Measurements from ENCODE around the gene NAPB. TPM values are rescaled to one million over a fixed set of nuclear protein-coding genes. Genes with fewer than 3 reads are reported as not detected.

NAPB gene
- polyA plus RNA-seq, 1 donor from 2014 or later, result 133 TPM

DNA sequence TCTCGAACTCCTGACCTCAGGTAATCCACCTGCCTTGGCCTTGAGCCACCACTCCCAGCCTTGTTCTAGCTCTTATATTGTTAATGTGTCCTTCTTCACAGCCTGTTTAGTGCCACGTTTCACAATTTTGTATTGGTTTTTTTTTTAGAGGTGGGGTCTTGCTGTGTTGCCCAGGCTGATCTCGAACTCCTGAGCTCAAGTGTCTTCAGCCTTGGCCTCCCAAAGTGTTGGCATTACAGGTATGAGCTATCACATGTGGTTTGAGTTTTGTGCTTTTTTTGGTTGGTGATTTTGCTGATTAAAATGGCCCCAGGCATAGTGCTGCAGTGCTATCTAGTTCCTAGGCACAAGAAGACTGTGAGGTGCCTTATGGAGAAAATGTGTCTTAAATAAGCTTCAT, 12.3 kb upstream of the NAPB start:
- no peaks in the 10 kb centered on the region for H4K20me1 ChIP-seq (ENCODE audit: insufficient read depth)
- no peaks in the 10 kb centered on the region for H3K9me3 ChIP-seq (ENCODE audit: low read length)
- no peak overlapping the region for H3K27ac ChIP-seq (ENCODE audit: low read length)
- no peaks in the 10 kb centered on the region for H3K27me3 ChIP-seq (ENCODE audit: insufficient read depth, low read depth, low read length)
- no peaks in the 10 kb centered on the region for H3K79me2 ChIP-seq (replicated peaks; ENCODE audit: insufficient read depth, low read length)
- H2AFZ ChIP-seq (ENCODE audit: low read depth, low read length), result no peak overlapping the region
- H3F3A ChIP-seq (ENCODE audit: insufficient read depth, low read length, poor library complexity, severe bottlenecking), result no peaks in the 10 kb centered on the region
- H3K9ac ChIP-seq (ENCODE audit: low read length), result no peak overlapping the region
- no peak overlapping the region for H3K4me2 ChIP-seq (ENCODE audit: low read length)
- no peak overlapping the region for H3K4me3 ChIP-seq (ENCODE audit: low read length)
- no peaks in the 10 kb centered on the region for H3K9me2 ChIP-seq (ENCODE audit: insufficient read depth, low read length)
- no peak for TF ChIP-seq SMC3 (conservative IDR thresholded peaks at IDR 0.05; ENCODE audit: poor library complexity)
- TF ChIP-seq, protein P1, sequence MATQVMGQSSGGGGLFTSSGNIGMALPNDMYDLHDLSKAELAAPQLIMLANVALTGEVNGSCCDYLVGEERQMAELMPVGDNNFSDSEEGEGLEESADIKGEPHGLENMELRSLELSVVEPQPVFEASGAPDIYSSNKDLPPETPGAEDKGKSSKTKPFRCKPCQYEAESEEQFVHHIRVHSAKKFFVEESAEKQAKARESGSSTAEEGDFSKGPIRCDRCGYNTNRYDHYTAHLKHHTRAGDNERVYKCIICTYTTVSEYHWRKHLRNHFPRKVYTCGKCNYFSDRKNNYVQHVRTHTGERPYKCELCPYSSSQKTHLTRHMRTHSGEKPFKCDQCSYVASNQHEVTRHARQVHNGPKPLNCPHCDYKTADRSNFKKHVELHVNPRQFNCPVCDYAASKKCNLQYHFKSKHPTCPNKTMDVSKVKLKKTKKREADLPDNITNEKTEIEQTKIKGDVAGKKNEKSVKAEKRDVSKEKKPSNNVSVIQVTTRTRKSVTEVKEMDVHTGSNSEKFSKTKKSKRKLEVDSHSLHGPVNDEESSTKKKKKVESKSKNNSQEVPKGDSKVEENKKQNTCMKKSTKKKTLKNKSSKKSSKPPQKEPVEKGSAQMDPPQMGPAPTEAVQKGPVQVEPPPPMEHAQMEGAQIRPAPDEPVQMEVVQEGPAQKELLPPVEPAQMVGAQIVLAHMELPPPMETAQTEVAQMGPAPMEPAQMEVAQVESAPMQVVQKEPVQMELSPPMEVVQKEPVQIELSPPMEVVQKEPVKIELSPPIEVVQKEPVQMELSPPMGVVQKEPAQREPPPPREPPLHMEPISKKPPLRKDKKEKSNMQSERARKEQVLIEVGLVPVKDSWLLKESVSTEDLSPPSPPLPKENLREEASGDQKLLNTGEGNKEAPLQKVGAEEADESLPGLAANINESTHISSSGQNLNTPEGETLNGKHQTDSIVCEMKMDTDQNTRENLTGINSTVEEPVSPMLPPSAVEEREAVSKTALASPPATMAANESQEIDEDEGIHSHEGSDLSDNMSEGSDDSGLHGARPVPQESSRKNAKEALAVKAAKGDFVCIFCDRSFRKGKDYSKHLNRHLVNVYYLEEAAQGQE (IDR thresholded peaks at IDR 0.05; ENCODE audit: borderline replicate concordance), result no peak
- no peak for TF ChIP-seq EZH2 (IDR thresholded peaks at IDR 0.05; ENCODE audit: borderline replicate concordance, insufficient read depth, low read length, poor library complexity, severe bottlenecking)
- no peak for TF ChIP-seq POLR2AphosphoS5 (IDR thresholded peaks at IDR 0.05)
- no peak for TF ChIP-seq TAF1 (IDR thresholded peaks at IDR 0.05; ENCODE audit: low read depth)
- no peak for TF ChIP-seq EP300 (conservative IDR thresholded peaks at IDR 0.05; ENCODE audit: poor library complexity, severe bottlenecking)
- no peaks in the 10 kb centered on the region for H3K36me3 ChIP-seq (ENCODE audit: insufficient read depth, low read length)

DNA sequence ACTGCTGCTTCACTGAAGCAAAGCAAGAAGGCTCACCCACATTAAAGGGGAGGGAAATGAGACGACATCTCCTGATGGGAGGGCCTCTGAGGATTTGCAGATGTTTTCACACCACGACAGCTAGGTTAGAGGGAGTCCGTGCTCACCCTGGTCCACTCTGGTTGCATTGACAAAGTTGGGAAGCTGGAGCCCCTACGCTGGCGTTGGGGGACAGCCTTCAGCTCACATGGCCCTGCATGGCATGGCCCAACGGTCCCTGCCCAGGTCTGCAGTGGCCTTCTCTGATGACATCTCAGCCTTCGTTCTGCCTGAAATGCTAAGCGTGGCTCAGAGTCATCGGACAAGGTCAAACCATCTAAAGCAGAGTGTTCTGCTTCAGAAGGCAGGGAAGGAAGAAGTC, 3.8 kb upstream of the NAPB start:
- TF ChIP-seq EZH2 (IDR thresholded peaks at IDR 0.05; ENCODE audit: borderline replicate concordance, insufficient read depth, low read length, poor library complexity, severe bottlenecking), result no peak
- TF ChIP-seq, protein P2, sequence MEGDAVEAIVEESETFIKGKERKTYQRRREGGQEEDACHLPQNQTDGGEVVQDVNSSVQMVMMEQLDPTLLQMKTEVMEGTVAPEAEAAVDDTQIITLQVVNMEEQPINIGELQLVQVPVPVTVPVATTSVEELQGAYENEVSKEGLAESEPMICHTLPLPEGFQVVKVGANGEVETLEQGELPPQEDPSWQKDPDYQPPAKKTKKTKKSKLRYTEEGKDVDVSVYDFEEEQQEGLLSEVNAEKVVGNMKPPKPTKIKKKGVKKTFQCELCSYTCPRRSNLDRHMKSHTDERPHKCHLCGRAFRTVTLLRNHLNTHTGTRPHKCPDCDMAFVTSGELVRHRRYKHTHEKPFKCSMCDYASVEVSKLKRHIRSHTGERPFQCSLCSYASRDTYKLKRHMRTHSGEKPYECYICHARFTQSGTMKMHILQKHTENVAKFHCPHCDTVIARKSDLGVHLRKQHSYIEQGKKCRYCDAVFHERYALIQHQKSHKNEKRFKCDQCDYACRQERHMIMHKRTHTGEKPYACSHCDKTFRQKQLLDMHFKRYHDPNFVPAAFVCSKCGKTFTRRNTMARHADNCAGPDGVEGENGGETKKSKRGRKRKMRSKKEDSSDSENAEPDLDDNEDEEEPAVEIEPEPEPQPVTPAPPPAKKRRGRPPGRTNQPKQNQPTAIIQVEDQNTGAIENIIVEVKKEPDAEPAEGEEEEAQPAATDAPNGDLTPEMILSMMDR (IDR thresholded peaks at IDR 0.05; ENCODE audit: poor library complexity, severe bottlenecking), result no peak
- TF ChIP-seq SMC3 (conservative IDR thresholded peaks at IDR 0.05; ENCODE audit: poor library complexity), result no peak
- Histone ChIP-seq H3K4me3 (ENCODE audit: low read length) (no peak overlapping the region), H3K9ac (ENCODE audit: low read length) (no peak overlapping the region), H3K36me3 (ENCODE audit: insufficient read depth, low read length) (no peaks in the 10 kb centered on the region), H2AFZ (ENCODE audit: low read depth, low read length) (no peak overlapping the region), H3K27ac (ENCODE audit: low read length) (no peak overlapping the region), H3F3A (ENCODE audit: insufficient read depth, low read length, poor library complexity, severe bottlenecking) (no peaks in the 10 kb centered on the region), H3K27me3 (ENCODE audit: insufficient read depth, low read depth, low read length) (no peaks in the 10 kb centered on the region), H3K4me2 (ENCODE audit: low read length) (no peak overlapping the region), H3K79me2 (replicated peaks; ENCODE audit: insufficient read depth, low read length) (peaks cover 3% of the 10 kb centered on the region), H3K9me3 (ENCODE audit: low read length) (no peaks in the 10 kb centered on the region), H4K20me1 (ENCODE audit: insufficient read depth) (no peaks in the 10 kb centered on the region), H3K9me2 (ENCODE audit: insufficient read depth, low read length) (no peaks in the 10 kb centered on the region)

Measured in neural cell (in vitro differentiated cells).